Measurements from ENCODE around the gene MANEAL.
"Not testable (repeated sequence)": the region's sequence is repeated elsewhere in the genome, so short reads cannot be mapped to it uniquely, and the experiment has no call there.

Gene MANEAL

GRCh38 chr1:37764414-37764825 is 29.2 kb upstream of the MANEAL start:
- DNase-seq (ENCODE audit: low read depth), result peak; percentile 55
- H3K4me3 ChIP-seq (ENCODE audit: low read depth, low read length), result no peak overlapping the region
- TF ChIP-seq CTCF (conservative IDR thresholded peaks at IDR 0.05; ENCODE audit: low read depth, low read length), result no peak

GRCh38 chr1:37764888-37765441 is 28.7 kb upstream of the MANEAL start, which contains the start of gene EPHA10:
Gene EPHA10, minus strand, starts transcription at chr1:37765120. Its CDS starts 54 bp downstream, at chr1:37765066.
- H3K4me3 ChIP-seq (ENCODE audit: low read depth, low read length), result no peak within 1 kb of the TSS

GRCh38 chr1:37765916-37766664 is 27.6 kb upstream of the MANEAL start:
- DNase-seq (ENCODE audit: low read depth), result peak; percentile 24
- H3K4me3 ChIP-seq (ENCODE audit: low read depth, low read length), result no peak overlapping the region
- peak; percentile 10 for TF ChIP-seq CTCF (conservative IDR thresholded peaks at IDR 0.05; ENCODE audit: low read depth, low read length)

More at GRCh38 chr1:37764888-37765441, 28.7 kb upstream of the MANEAL start, which contains the start of gene EPHA10:
- no peak for DNase-seq (ENCODE audit: low read depth)
- TF ChIP-seq CTCF (conservative IDR thresholded peaks at IDR 0.05; ENCODE audit: low read depth, low read length), result no peak

GRCh38 chr1:37767488-37767887 is 26.2 kb upstream of the MANEAL start:
- H3K4me3 ChIP-seq (ENCODE audit: low read depth, low read length), result no peak overlapping the region
- TF ChIP-seq CTCF (conservative IDR thresholded peaks at IDR 0.05; ENCODE audit: low read depth, low read length), result no peak
- DNase-seq (ENCODE audit: low read depth), result no peak

- not testable (repeated sequence) for H3K4me3 ChIP-seq (ENCODE audit: low read depth, low read length); DNase-seq (ENCODE audit: low read depth)
Observed at GRCh38 chr1:37771440-37771839, 22.2 kb upstream of the MANEAL start.

GRCh38 chr1:37776946-37777516 is 16.6 kb upstream of the MANEAL start:
- TF ChIP-seq CTCF (conservative IDR thresholded peaks at IDR 0.05; ENCODE audit: low read depth, low read length), result no peak
- no peak for DNase-seq (ENCODE audit: low read depth)
- no peak overlapping the region for H3K4me3 ChIP-seq (ENCODE audit: low read depth, low read length)

GRCh38 chr1:37778654-37779053 is 15.0 kb upstream of the MANEAL start:
- no peak for TF ChIP-seq CTCF (conservative IDR thresholded peaks at IDR 0.05; ENCODE audit: low read depth, low read length)
- H3K4me3 ChIP-seq (ENCODE audit: low read depth, low read length), result no peak overlapping the region
- no peak for DNase-seq (ENCODE audit: low read depth)
